ENCODE results near the gene GOLPH3L. TPM values are rescaled to one million over a fixed set of nuclear protein-coding genes. Genes with fewer than 3 reads are reported as not detected.

The GOLPH3L gene
- total RNA-seq, 3 donors from 2014 or later = 62.8 to 105 (median 69.4) TPM

GRCh38 chr1:150696162-150696561 is 792 bp downstream of the GOLPH3L start:
- TF ChIP-seq, protein P1, sequence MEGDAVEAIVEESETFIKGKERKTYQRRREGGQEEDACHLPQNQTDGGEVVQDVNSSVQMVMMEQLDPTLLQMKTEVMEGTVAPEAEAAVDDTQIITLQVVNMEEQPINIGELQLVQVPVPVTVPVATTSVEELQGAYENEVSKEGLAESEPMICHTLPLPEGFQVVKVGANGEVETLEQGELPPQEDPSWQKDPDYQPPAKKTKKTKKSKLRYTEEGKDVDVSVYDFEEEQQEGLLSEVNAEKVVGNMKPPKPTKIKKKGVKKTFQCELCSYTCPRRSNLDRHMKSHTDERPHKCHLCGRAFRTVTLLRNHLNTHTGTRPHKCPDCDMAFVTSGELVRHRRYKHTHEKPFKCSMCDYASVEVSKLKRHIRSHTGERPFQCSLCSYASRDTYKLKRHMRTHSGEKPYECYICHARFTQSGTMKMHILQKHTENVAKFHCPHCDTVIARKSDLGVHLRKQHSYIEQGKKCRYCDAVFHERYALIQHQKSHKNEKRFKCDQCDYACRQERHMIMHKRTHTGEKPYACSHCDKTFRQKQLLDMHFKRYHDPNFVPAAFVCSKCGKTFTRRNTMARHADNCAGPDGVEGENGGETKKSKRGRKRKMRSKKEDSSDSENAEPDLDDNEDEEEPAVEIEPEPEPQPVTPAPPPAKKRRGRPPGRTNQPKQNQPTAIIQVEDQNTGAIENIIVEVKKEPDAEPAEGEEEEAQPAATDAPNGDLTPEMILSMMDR (IDR thresholded peaks at IDR 0.05) = no peak
- Histone ChIP-seq H3K36me3 (ENCODE audit: low read depth) (no peaks in the 10 kb centered on the region), H3K4me1 (ENCODE audit: low read depth) (peaks cover 6% of the 10 kb centered on the region), H3K4me3 (peak overlapping the region; percentile 24), H3K9me3 (no peaks in the 10 kb centered on the region)
- intact Hi-C loops (cut with DNase I, micrococcal nuclease) = no loop called here
- DNase-seq (no peak), ATAC-seq (peak; percentile 52)

DNA sequence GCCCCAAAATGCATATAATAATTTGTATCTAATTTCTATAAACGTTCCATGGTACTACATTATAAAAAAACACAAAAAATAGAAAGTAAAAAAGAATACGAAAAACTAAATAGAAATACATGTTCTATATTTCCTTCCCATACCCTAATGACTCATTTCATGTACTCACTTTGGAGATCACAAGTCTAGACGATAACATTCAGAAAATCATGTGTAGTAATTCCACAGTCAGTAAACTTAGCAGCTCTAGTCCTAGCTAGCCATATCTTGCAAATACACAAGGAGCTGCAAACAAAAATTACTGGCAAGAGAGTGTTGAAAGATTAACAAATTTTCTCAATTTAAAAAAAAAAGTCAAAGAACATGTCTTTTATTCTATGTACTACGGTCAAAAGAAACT is 1.4 kb downstream of the GOLPH3L start:
- TF ChIP-seq, protein P1 (IDR thresholded peaks at IDR 0.05) = no peak
- ATAC-seq (no peak), DNase-seq (no peak)
- no peaks in the 10 kb centered on the region for H3K36me3 ChIP-seq (ENCODE audit: low read depth)
- H3K4me1 ChIP-seq (ENCODE audit: low read depth) = peaks cover 6% of the 10 kb centered on the region
- no peak overlapping the region for H3K4me3 ChIP-seq
- no peaks in the 10 kb centered on the region for H3K9me3 ChIP-seq
- intact Hi-C loops (cut with DNase I, micrococcal nuclease) = no loop called here

DNA sequence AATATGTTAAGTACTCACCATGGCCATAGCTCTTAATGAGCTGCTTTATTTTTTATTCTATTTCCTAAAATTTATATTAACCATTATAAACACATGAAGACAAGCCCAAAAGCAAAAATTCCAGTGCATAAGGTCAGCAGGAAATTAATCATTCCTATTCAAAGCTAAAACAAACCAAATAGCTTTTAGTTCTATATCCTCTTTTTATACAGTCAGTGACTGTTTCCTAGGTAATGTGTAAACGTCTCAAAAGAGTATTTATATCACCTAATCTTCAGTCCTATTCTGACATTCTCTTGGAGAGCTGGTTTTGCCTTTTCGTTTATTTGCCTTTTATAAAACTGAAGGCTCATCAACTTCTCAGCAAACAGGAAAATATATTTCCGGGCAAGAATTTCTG is 4.2 kb downstream of the GOLPH3L start:
- no peak for DNase-seq
- intact Hi-C loops (cut with DNase I, micrococcal nuclease) = no loop called here

GRCh38 chr1:150688763-150689162 is 8.2 kb downstream of the GOLPH3L start:
- Histone ChIP-seq H3K4me1 (ENCODE audit: low read depth) (peaks cover 7% of the 10 kb centered on the region), H3K36me3 (ENCODE audit: low read depth) (no peaks in the 10 kb centered on the region), H3K4me3 (no peak overlapping the region), H3K9me3 (no peaks in the 10 kb centered on the region)
- TF ChIP-seq, protein P1 (IDR thresholded peaks at IDR 0.05) = no peak
- no peak for ATAC-seq
- no peak for DNase-seq
- intact Hi-C loops (cut with DNase I, micrococcal nuclease) = no loop called here

More for the DNA sequence above, 4.2 kb downstream of the GOLPH3L start:
- Histone ChIP-seq H3K4me3 (no peak overlapping the region), H3K36me3 (ENCODE audit: low read depth) (no peaks in the 10 kb centered on the region), H3K4me1 (ENCODE audit: low read depth) (peaks cover 3% of the 10 kb centered on the region), H3K9me3 (no peaks in the 10 kb centered on the region)
- TF ChIP-seq, protein P1 (IDR thresholded peaks at IDR 0.05) = no peak
- no peak for ATAC-seq

DNA sequence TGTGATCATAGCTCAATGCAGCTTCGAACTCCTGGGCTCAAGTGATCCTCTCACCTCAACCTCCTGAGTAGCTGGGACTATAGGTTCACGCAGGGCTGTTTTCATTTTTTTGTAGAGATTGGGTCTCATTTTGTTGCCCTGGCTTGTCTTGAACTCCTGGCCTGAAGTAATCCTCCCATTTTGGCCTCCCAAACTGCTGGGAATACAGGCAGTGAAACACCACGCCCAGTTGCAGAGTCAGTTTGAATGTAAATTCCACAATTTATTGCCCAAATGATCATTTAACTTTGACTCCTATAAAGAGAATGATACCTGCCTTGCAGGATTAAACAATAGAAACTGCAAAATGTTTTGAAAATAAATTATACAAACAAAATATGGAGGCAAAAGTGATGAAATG is 10.7 kb downstream of the GOLPH3L start:
- Histone ChIP-seq H3K36me3 (ENCODE audit: low read depth) (no peaks in the 10 kb centered on the region), H3K4me1 (ENCODE audit: low read depth) (peaks cover 7% of the 10 kb centered on the region), H3K4me3 (no peak overlapping the region), H3K9me3 (no peaks in the 10 kb centered on the region)
- DNase-seq (peak in 1 of 3 donors; percentile 62), ATAC-seq (peak; percentile 84)
- TF ChIP-seq, protein P1 (IDR thresholded peaks at IDR 0.05) = no peak
- intact Hi-C loops (cut with DNase I, micrococcal nuclease) = no loop called here

- Histone ChIP-seq H3K4me3 (no peak overlapping the region), H3K9me3 (no peaks in the 10 kb centered on the region), H3K36me3 (ENCODE audit: low read depth) (no peaks in the 10 kb centered on the region), H3K4me1 (ENCODE audit: low read depth) (peaks cover 7% of the 10 kb centered on the region)
- intact Hi-C loops (cut with DNase I, micrococcal nuclease) = no loop called here
- TF ChIP-seq, protein P1 (IDR thresholded peaks at IDR 0.05) = no peak
- DNase-seq (no peak), ATAC-seq (peak; percentile 38)
These were observed 13.0 kb downstream of the GOLPH3L start for GRCh38 chr1:150683914-150684313.
